Kidney capillary endothelial cell (primary cell): ENCODE results near the gene IRGQ.
A peak's percentile ranks its signal among the peaks of the same experiment; 100 is the strongest.
"Not testable (repeated sequence)": the region's sequence is repeated elsewhere in the genome, so short reads cannot be mapped to it uniquely, and the experiment has no call there.

Experiments
- DNase-seq: peaks from one replicate; pipeline ENCODE4 v3.0.0-alpha.2; 2018; ENCODE audit warnings: low spot score

IRGQ gene

DNA sequence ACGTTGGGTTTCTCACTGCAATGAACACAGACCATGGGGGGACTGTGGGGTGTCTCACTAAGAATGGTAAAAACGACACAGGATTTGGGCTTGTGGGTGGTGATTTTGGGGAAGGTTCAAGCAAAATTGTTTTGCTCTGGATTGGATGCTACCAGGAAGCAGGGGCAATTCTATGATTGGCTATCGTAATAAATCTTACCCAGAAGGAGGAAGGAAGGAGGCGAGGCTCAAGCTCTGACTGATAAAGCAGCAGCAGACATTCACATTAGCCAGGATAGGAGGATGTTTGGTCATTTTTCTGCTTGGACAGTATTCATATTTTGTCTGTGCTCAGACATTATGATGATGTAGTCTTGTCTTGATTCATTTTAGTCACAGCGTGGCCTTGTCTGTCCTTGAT is 1.9 kb upstream of the IRGQ start:
- DNase-seq, result no peak

DNA sequence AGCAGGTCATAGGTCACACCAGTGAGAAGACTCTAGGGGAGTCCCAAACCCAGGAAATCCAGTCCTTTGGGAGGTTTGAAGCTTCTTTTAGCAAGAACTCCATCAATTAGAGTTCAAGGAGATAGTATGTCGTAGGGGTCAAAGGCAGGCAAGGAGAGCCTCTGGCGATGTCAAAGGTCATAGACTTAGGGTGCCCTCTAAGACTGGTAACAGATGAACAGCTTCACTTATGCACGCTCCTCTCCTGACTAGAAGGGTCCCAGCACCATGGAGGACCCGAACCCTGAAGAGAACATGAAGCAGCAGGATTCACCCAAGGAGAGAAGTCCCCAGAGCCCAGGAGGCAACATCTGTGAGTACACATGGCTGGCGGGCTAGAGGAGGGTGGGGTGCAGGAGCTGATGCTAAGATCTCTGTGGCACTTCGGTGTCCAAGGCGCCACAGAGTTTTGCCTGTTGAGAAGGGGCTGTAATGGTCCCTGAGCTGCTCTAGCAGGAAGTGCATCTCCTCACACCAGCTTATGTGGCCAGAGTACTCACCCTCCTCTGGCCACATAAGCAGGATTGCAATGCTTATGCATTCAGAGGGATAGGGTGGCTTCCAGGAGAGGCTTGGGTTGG is 1.0 kb upstream of the IRGQ start:
- DNase-seq, result no peak

DNA sequence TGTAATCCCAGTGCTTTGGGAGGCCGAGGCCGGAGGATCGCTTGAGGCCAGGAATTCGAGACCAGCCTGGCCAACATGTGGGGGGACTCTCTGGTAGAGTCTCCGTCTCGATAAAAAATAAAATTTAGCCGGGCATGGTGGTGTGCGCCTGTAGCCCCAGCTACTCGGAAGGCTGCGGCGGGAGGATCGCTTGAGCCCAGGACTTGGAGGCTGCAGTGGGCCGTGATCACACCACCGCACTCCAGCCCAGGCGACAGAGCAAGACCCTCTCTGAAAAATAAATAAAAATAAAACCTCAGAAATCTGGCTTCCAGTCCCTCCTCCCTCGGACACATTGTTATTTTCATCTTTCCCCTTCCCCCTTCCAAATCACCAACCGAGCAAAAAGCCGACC is 332 bp downstream of the IRGQ start:
- no peak for DNase-seq

DNA sequence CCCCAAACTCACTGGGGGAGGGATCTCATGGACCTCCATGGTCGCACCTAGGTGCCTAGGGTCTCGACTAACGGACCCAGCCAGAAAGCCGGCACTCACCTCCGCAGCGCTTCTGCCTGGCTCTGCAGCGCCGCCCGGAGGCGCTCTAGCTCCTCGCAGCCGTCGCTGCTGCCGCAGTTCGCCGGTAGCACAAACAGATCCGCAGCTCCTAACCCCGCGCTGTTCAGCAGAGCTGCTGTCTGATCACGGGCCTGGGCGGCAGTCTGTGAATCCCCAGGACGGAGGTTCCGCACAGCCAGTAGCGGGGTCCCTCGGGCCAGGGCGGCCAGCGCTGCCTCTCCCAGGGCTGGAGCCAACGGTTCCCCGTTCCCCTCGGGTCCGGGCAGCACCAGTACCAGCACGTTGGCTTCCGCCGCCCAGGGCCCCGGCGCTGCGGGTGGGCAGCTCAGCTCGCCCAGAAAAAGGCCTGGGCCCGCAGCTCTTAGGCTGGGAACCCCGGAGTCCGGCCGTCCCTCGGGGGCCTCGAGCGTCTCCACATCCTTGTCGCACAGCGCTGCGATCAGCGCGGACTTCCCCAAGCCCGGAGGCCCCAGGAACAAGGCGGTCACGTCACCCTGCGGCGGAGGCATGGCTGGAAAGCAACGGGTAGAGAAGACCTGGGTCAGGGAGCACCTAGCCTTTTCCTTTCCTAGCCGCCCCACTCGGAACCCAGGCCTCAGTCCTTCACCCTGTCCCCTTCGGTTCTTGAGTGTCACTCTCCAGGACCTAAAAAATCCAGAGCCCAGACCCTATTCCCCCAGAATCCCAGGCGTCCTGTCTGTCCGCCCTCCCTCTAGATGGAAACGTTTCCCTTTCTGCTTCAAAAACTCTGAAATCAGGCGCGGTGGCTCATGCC is 977 bp downstream of the IRGQ start:
- DNase-seq, result peak; percentile 63

- no peak for DNase-seq
Observed at GRCh38 chr19:43594081-43594697, 1.7 kb downstream of the IRGQ start.

DNA sequence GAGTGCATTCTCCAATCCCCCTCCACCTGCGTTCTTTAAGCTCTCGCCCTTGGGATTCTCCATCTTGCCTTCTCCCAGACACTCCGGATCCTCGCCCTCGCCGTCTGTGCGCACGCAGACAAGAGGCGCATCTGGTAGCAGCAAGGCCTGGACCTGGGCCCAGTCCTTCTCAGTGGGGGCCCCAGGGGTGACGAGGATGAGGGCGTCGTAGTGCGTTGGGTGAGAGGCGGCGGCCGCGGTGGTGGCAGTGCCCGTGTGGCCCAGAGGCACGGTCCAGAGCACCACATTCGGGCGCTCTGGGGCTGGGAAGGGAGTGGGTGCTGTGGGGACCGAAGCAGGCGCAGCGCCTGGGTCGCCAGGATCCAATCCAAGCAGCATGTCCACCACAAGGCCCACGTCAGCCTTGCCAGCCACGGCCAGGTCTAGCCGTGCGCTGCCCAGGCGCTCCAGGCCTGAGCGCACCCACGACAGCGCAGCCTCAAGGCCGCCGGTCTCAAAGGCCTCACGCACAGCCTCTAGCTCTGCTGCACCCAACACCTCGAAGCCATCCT is 3.1 kb downstream of the IRGQ start:
- DNase-seq, result no peak

GRCh38 chr19:43591904-43592772 is 3.8 kb downstream of the IRGQ start:
- no peak for DNase-seq

- no peak for DNase-seq
Observed at GRCh38 chr19:43589678-43590077, 6.3 kb downstream of the IRGQ start.

- no peak for DNase-seq
Observed at GRCh38 chr19:43589277-43589676, 6.7 kb downstream of the IRGQ start.

- DNase-seq, result not testable (repeated sequence)
Observed at GRCh38 chr19:43587029-43587428, 8.9 kb downstream of the IRGQ start.

GRCh38 chr19:43586346-43586745 is 9.6 kb downstream of the IRGQ start:
- DNase-seq, result no peak

DNA sequence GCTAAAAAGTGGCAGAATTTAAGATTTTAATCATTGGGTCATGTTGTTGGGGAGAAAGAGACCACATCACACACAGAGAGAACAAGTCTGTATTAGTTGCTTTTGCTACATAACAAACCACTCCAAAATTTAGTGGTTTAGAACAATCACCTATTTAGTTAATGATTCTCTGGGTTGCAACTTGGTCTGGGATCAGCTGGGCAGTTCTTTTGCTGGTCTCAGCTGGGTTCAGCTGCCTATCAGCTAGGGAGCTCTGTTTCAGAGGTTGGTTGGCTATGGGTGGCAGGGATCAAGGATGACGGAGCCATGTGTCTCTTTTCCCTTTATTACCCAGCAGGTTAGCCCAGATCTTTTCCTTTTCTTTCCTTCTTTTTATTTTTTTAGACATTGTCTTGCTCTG is 11.4 kb downstream of the IRGQ start:
- no peak for DNase-seq

GRCh38 chr19:43582495-43582894 is 13.4 kb downstream of the IRGQ start:
- DNase-seq, result no peak

DNA sequence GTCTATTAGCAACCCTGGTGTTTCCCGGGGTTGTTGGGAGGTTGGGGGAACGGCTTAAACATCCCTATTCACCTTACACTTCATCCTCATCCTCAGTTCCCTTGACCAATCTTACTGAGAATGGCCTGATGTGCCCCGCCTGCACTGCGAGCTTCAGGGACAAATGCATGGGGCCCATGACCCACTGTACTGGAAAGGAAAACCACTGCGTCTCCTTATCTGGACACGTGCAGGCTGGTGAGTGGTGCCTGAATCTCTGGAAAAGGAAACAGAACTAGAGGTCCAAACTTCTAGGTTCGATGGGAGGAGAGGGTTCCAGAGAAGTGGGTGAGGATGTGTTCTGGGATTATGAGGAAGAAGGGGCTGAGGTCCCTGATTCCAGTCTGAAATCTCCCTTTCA is 14.5 kb downstream of the IRGQ start:
- no peak for DNase-seq

DNA sequence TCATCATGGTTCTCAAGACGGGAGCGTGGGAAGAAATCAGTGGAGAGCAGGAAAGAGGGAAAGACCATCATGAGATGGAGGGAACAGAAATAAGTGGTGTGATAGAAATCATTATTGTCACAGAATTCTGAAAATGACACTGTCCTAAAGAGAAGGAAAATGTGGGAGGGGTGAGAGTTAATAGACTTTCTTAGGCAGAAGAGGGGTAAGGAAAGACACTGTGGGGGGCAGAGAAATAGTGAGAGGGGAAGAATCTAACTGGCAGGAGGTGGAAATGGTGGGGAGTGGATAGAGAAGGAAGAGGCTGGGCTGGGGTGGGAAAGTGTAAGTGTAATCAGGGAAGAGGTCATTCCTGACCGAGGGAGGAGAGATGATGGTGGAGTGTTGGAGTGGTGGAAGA is 17.1 kb downstream of the IRGQ start:
- DNase-seq, result no peak

- DNase-seq, result no peak
Observed at GRCh38 chr19:43575955-43576878, 19.7 kb downstream of the IRGQ start.

GRCh38 chr19:43575156-43575950 is 20.6 kb downstream of the IRGQ start, which contains the start of the genes PINLYP and XRCC1:
TSS of gene PINLYP (plus strand) at chr19:43575801. CDS start at chr19:43577192, 1,391 bp downstream.
TSS of gene XRCC1 (minus strand) at chr19:43575527. CDS start at chr19:43575458, 69 bp downstream.
- DNase-seq, result peak; percentile 97

GRCh38 chr19:43574424-43575155 is 21.3 kb downstream of the IRGQ start:
- no peak for DNase-seq

- no peak for DNase-seq
Observed at GRCh38 chr19:43572171-43572588, 23.8 kb downstream of the IRGQ start.
